GM21390 (cell line): ENCODE results near the gene USP2.

ENCODE experiments used
- ATAC-seq: cut with Tn5 transposase; IDR thresholded peaks from one replicate; pipeline ENCODE4 v1.9.1; 2021; ENCODE audit not compliant: unreplicated experiment

USP2 gene

DNA sequence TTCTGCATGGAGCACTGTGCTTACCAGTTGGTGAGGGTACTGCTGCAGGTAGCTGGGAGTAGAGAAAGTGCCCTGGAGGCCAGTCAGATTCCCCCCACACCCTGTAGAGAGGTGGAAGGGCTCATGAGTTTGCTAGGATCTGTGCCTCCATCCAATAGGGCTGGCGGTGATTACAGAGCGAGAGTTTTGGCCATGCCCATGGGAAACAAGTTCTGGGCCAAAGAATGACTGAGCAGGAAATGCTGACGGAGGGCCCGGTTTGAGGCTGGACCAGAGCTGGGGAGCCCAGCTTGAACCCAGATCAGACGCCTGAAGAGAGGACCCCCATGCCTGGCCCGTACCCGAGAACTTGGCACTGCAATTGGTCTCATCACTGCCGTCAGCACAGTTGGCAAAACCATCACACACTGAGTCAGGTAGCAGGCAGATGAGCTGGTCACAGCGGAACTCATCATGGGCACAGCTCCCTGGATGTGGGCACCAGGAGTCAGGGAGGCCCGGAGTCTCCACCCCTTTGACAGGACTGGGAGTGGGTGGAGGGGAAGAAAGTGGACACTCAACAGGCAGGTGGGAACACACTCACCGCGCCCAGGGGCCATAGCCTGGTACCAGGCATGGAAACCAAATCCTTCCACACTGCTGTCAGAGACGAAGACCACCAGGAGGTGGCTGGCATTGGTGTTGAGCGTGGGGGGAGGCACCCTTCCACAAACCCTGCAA, 37.0 kb downstream of the USP2 start:
- no peak for ATAC-seq

DNA sequence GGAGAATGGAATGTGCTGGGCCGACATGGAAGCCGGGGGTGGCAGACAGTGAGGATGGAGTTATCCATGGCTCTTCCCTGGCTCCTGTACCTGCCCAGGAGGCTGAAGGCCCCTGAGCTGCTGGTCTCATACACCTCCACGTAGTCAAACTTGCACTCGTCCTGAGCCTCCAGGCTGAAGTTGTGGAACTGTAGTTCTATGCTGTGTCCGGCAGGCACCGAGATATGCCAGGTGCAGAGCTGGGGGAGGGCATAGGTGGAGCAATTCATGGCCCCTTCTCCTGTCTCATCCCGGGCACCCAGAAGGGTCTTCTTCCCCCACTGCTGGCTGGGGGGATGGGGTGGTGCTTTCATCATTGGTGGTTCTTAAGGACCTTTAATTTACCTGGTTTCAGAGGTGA, 37.8 kb downstream of the USP2 start:
- no peak for ATAC-seq

DNA sequence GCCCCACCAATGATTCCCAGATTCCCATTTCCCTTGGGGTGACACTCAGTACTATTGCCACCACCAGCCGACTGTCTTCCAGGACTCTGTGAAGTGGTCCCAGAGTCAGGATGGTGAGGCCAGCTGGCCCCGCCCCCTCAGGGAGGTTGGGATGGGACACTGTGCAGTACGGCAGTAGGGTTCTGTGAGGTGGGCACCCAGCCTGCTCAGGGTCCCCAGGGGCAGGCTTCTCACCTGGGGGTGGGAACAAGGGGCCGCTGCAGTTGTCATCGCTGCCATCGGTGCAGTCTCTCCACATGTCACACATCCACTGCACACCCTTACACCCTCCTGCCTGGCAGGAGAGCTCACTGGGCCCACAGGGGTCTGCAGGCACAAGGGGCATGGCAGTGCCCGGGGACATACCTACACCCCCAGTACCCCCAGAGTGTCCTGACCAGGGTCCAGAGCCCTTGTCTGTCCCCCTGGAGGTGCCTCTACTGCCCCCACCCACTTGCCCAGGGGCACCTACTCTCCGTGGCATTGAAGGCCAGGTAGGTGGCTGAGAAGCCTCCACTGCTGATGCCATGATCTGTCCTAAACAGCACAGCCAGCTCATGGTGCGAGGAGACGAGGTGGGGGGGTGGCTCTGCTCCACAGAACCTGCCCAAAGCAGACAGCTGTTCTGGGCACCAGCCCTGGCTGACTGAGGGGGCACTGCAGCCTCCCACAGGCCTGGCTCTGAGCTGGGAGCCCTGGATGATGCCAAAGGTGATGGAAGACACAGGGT, 38.9 kb downstream of the USP2 start:
- no peak for ATAC-seq

DNA sequence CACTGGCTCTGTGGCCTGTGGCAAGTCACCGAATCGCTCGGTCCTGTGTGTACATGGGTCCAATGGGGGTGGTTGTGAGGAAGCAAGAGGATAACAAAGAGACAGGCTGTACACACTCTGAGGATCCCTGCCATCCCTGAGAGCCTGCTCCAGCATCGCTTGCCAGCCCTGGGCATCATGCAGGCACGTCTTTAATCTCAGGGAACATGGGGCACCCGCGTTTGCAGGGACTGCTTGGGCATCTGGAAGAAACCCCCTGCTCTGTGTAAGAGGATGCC, 39.5 kb downstream of the USP2 start:
- no peak for ATAC-seq

DNA sequence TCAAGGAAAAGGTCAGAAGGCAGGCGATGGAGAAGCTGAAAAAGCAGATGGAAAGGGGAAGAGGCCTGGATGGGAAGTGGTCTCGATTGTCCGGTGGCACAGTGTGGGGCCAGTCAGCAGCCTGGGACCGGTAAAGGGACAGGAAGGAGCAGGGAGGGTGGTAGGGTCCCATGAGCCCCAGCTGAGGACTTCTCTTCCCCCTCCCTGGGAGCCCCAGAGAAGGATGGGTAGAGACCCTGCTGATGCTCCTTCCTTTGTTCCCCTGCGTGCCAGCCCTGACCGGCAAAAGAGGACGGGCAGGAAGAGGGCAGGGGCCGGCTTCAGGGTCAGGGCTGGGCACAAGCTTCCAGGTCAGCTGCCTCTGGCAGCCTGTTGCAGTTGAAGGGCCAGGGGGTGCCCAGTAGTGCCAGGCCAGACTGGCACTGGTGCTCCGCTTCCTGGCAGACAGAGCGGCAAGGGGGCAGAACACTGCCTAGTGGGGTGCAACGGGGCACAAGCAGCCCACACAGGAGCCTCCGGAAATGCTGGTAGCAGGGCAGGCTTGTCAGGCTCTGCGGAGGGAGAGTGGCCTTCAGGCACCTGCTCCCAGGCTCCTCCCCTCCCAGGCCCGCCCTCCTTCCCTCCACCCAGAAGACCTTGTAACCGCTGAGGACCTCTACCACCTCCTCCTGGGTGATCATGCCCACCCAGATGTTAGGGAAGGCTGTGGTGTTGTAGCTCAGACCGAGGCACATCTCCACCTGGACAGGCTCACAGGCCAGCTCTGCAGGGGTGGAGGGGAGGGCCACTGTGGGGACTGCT, 40.1 kb downstream of the USP2 start:
- ATAC-seq: no peak

DNA sequence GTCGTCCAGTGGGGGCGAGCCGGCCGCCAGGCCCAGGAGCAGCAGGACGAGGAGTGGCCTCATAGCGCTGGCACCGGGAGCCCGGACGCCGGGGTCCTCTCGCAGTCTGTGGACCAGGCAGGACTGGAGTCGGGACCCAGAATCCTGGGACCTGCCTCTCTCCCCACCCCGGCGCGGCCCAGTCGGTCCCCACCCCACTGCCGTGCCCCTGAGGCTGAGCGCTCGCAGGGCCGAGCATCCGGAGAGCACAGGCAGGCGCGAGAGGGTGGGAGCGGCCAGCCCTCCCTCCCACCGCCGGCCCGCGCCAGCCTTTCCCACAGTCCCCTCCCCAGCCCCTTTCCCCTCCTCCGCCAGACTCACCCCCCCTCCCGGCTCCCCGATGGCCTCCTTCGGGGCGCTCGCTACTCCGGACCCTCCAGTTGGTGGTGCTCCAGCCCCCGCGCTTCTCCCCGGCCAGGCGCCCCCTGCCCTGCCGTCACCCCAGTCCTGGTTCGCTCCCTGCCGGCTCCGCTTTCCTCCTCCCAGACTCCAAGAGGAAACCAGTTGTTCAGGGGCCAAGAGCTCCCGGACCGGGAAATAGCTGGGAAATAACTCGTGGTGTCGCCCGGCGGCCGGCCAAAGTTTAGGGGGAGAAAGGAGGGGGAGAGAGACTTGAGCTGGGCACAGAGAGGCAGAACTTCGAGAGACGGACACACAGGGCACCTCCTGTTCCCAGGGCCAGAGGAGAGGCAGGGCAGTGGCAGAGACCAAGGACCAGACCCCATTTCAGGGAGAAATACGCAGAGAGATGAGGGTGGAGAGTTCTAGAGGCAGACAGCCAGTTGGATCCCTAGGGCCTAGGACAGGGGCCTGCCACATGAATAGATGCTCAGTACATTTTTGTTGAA, 40.9 kb downstream of the USP2 start, which contains the start of gene C1QTNF5:
C1QTNF5 (minus strand) TSS at position 549 of the 887 bp plus-strand sequence; CDS start at position 63, 486 bp downstream.
- no peak for ATAC-seq

DNA sequence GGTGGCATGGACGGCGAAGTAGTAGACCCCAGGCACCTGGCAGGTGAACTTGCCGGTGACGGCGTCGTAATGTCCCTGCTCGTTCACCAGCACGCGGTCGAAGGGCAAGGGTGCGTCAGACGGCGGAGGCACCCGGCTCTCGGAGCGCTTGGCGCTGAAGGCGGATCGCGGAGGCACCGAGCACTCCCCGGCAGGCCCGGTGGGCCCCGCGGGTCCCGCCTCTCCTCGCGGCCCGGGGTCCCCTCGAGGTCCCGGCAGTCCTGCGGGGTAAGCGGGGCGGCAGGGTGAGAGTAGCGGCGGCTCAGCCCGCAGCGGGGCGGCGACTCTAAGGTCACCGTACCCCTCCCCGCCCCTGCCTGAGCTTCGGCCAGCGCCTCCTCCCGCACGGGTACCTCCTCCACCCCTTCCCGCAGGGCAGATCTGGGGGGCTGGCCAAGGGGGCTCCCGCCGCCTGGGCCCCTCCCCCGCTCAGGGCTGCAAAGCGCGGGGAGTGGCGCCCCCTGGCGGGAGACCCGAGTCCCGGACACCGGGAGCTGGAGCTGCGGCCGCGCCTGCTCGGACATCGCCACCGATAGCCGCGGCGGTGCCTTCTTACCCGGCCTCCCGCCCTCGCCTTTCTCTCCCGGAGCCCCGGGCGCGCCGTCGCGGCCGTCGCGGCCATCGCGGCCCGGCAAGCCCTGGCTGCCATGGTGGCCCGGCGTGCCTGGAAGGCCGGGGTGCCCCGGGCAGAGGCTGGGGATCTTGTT, 41.7 kb downstream of the USP2 start:
- no peak for ATAC-seq

DNA sequence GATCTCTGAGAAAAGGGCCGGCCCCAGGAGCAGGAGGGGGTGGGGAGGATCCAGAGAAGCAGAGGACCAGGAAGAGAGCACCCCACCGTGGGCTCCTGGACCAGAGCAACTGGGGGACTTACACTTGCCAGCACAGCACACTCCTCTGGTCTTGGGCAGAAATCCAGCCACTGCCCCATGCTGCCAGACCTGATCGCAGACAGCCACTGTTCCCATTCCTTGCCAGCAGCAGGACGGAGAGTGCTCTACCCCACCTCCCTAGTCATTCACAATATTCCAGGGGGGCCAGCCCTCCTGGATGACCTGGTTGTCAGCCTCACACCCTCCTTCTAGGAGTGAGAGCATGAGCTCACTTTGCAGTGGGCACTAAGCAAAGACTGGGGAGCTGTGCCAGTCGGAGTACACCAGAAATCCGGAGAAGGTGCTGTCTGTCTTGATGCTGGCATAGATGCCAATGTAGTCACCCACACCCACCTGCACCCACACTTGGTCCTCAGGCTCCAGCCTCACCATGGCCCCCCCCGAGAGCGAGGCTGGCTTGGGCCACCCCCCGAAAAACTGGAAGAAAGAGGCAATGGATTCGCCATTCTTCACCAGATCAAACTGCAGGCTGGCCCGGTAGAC, 42.4 kb downstream of the USP2 start:
- no peak for ATAC-seq

DNA sequence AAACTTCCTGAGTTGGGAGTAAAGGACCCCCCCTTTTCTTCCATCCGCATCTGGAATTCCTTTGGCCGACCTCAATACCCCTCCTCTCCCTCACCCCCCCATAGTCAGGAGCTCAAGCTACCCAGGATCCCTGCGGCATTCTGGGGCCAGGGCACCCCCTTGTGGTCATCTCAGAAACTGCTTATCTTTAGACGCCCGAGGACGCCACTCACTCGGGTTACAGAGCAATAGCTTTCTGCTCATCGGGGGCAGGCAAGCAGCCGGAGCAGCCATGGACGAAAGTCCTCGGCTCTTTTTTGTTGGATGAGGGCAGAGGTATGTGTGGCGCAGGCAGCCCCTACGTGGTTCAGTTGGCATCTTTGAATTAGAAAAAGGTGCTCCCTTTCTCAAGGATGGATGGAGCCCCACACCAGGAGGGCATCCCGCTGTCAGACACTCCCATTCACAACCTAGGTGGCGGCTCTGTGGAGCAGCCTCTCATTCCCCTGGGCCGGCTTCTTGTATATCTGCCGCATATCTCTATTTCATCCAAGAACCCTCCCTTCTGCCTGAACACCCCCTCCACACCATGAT, 43.1 kb downstream of the USP2 start:
- ATAC-seq: no peak

DNA sequence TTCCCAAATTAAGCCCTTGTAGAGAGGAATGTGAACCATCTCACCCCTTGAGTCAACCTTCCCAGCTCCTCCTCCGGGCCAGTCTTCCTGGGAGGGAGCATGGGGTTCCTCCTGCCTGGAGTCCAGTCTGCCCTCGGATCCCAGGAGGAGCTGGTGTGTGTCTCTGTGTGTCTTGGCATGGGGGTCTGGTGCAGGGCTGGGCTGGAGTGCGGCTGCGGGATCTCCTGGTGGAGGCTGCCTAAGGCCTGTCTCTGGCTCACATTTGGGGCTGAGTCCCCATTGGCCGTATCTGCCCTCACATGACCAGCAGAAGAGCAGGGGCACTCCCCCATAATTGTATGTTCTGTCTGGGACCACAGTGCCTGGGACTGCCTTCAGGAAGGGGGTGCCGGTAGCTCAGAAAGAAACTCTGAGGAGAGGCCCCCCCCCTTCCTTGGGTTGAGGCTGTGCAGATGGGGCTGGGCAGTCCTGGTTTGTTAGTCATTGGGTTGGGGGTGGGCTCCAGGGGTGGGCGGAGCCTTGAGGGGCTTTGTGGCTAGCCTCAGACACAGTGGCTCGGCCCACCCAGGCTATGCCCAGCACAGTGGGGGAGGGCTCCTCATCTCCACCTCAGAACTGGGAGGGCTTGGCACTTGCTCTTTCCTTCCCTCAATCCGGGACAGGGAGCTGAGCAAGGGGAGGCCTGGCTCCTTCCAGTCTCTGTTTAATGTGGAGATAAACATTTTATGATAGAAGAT, 43.7 kb downstream of the USP2 start:
- ATAC-seq: no peak

DNA sequence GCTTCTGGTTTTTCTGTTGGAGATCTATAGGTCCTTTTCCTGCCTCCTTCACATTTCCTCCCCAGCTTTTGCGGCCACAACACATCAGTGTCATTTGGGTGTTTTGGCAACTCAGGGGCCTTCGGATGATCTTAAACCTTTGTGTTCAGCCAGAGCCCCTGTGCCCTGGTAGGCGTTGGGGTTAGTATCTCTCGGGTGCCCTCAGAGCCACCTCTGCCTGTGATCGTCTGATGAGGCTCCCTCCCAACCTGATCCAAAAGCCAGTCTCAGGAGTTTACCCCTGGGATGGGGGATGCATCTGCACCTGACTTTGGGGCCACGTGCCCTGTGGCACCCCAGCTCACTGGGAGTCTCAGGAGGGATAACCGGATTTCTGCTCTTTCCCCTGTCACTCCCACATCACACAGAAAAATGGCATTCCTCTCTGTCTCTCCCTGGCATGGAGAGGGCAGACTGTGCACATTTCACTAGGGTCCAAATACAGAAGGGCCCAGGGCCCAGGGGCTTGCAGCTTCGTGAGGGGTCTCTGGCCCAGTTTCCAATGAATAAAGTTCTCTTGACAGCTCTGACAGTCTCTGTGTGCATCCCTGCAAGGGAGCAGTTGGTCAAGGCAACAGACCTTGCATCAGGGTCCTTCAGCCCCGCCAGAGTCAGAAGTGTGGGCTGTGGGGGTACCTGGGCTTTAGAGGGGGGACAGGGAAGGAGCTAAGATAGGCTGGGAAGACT, 44.6 kb downstream of the USP2 start:
- no peak for ATAC-seq

DNA sequence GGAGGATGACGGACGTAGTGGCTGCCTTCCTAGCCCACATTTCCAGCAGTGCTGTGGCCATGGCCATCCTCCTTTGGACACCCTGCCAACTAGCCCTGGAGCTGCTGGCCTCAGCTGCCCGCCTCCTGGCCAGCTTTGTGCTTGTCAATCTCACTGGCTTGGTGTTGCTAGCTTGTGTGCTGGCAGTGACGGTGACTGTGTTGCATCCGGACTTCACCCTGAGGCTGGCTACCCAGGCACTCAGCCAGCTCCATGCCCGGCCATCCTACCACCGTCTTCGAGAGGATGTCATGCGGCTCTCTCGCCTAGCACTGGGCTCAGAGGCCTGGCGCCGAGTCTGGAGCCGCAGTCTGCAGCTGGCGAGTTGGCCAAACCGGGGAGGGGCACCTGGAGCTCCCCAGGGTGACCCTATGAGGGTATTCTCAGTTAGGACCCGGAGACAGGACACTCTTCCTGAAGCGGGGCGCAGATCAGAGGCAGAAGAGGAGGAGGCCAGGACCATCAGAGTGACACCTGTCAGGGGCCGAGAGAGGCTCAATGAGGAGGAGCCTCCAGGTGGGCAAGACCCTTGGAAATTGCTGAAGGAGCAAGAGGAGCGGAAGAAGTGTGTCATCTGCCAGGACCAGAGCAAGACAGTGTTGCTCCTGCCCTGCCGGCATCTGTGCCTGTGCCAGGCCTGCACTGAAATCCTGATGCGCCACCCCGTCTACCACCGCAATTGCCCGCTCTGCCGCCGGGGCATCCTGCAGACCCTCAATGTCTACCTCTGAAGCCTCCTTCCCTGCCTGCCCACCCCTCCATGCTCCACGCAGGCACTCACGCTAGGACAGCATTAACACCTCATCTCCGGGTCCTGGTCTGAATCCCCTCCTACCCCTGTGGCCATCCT, 45.6 kb downstream of the USP2 start:
- ATAC-seq: no peak

DNA sequence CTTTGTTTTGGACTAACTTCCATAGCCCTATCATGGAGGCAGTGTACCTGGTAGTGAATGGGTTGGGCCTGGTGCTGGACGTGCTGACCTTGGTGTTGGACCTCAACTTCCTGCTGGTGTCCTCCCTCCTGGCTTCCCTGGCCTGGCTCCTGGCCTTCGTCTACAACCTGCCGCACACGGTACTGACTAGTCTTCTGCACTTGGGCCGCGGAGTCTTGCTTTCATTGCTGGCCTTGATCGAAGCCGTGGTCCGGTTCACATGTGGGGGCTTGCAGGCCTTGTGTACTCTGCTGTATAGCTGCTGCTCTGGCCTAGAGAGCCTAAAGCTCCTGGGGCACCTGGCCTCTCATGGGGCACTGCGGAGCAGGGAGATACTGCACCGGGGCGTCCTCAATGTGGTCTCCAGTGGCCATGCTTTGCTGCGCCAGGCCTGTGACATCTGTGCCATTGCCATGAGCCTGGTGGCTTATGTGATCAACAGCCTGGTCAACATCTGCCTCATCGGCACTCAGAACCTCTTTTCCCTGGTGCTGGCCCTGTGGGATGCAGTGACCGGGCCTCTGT, 46.3 kb downstream of the USP2 start:
- ATAC-seq: no peak

DNA sequence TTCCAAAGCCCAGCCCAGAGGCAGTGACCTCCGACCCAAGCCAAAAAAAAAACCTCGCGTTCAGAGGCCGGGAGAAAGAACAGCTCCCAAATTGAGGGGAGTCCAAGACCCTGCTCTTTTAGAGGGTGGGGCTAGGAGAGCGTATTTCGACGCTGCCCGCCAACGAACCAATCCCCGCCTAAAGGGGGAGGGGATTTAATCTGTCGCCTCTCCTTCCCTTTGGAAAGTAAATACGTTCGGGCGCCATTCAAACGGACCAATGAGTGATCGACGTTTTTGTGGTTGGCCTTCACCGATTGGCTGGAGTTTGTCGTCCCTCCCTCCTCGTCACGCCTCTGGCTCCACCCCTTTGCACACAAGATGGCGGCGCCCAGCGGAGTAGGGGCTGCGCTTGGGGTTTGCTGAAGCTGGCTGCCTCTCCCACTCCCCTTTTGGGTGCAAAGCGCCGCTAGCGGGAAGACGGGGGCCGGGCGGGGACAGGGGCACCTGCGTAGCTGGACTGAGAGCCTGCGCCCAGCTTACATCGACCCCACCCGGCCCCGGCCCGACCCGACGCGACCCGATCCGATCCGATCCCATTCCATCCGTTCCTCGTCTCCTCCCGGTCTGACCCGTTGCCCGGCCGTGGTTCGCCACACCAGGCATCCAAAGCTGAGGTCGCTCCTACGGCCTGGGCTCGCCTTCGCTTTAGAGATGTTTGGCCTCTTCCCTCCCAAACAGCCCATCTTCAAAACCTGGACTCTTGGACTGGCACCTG, 47.1 kb downstream of the USP2 start, which contains the start of gene RNF26:
RNF26 (plus strand) TSS at position 354 of the 757 bp plus-strand sequence. CDS start 596 bp downstream, outside the sequence.
- peak; percentile 93 for ATAC-seq

DNA sequence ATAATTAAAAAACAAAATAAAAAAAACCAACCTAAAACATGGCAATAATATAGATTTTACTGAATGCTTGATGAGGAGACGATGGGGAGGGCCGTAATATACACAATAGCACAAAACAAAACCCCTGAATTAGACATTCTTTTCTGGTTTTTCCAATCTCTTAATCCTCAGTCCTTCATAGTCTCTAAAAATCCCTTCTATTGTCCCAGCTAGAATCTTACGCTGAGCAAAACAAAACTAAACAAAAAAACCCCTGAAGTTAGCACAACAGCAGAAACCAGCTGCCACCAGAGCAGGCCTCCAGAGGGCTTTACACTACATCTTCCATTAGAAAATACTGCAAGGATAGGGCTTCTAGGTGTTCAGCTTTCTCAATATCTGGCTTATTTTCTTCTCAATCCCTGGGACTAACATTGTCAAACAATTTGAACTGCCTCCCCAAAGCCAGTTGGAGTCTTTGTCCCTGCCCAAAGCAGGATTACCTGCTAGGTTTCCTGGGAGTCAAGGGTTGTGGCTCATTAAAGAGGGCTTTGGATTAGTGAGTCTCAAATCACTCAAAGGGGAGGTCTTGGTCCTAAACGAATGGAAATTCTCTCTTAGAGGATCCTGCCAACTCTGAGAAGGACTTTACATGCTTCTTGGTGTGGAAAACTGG, 49.3 kb downstream of the USP2 start:
- no peak for ATAC-seq
